DMS 273 (cell line): ENCODE data around the gene FGF19.

ENCODE experiments used
- DNase-seq: peaks from one replicate; lab custom pipeline; 2025; ENCODE audit not compliant: unreplicated experiment; lab: John Stamatoyannopoulos, UW

FGF19 gene

GRCh38 chr11:69657456-69657910, 46.3 kb downstream of the FGF19 start:
- no peak for DNase-seq

DNA sequence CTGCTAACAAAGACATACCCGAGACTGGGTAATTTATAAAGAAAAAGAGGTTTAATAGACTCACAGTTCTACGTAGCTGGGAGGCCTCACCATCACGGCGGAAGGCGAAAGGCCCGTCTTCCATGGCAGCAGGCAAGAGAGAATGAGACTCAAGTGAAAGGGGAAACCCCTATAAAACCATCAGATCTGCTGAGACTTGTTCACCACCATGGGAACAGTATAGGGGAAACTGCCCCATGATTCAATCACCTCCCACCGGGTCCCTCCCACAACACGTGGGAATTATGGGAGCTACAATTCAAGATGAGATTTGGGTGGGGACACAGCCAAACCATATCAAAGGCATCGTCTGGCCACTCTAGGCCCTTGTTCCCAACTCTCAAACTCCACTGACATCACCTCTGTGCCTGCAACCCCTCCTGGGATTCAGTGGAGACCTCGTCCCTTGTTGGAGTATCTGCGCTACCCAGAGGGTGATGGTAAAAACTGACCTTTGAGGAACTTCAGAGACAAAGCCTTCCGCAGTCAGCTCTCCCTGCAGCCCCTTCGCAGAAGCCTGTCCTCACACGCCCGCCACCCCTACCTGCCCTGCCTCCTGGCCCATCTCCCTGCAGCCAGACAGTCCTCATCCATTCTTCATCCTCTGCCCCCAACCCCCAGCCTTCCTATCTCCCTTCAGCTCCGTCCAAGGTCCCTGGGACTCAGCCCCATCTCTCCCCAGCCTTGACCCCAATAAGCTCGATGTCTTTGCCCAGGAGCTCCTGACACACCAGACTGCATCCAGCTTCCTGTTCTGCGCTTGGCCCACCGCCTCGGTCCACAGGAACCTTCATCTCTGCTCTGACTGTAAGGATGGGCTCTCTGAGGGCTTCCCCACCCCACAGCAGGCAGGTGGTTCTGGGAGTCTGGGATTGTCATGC, 47.0 kb downstream of the FGF19 start:
- DNase-seq: no peak

GRCh38 chr11:69655479-69656428, 48.1 kb downstream of the FGF19 start:
- DNase-seq: no peak

GRCh38 chr11:69654660-69655478, 49.0 kb downstream of the FGF19 start:
- DNase-seq: peak; percentile 21

- DNase-seq: peak; percentile 24
These were observed 49.7 kb downstream of the FGF19 start for GRCh38 chr11:69654001-69654659.

DNA sequence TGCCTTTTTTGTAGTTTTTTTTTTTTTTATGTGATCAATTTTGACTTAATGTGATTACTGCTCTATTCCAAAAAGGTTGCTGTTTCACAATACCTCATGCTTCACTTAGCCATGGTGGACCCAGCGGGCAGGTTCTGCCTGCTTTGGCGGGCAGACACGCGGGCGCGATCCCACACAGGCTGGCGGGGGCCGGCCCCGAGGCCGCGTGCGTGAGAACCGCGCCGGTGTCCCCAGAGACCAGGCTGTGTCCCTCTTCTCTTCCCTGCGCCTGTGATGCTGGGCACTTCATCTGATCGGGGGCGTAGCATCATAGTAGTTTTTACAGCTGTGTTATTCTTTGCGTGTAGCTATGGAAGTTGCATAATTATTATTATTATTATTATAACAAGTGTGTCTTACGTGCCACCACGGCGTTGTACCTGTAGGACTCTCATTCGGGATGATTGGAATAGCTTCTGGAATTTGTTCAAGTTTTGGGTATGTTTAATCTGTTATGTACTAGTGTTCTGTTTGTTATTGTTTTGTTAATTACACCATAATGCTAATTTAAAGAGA, 50.3 kb downstream of the FGF19 start:
- DNase-seq: no peak

- DNase-seq: no peak
These were observed 50.8 kb downstream of the FGF19 start for GRCh38 chr11:69652999-69653398.

GRCh38 chr11:69651834-69652620, 51.8 kb downstream of the FGF19 start:
- DNase-seq: no peak

GRCh38 chr11:69650832-69651344, 52.9 kb downstream of the FGF19 start:
- DNase-seq: no peak

- DNase-seq: no peak
These were observed 53.6 kb downstream of the FGF19 start for GRCh38 chr11:69650081-69650831.

- no peak for DNase-seq
These were observed 54.3 kb downstream of the FGF19 start for GRCh38 chr11:69649576-69649900.

DNA sequence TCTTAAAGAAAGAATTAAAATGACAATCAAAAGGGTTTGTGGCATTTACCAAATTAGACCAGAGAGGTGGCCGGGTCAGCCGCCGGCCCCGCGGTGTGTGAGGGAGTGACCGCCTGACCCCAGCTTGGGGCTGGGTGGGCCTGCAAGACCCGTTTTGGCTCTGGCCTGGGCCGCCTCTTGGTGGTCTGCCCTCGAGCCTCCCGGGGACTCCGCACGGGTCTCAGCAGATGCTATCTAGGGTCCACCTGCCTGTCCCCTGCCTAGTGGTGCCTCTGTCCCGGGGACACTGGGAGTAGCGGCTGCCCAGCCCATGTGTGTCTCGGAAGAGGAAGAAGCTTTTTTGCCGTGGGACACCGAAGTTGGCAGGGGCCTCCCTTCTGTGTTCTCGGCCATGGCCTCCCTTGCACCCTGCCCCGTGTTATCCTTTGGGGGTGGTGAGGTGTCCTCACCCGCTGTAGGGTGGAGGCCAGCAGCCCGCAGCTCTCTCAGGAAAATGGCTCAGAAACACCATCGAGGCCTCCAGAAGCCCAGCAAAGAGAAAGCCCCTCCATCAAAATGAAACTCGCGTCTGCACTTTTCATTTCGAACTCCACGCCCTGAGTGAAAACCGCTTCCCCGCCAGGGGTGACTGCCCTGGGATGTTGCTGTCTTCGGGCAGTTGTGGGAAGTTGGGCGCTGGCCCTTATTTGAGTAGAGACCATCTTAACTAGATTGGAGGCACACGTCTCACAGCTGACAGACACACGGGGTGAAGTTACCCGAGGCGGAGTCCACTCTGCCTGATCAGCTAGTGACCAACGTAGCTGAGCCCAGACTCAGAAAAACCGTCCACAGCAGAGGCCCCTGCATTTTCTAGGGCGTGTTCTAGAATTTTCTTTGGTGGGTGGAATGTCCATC, 54.9 kb downstream of the FGF19 start:
- DNase-seq: no peak
